ENCODE measurements around the gene TLX3. TPM values are rescaled to one million over a fixed set of nuclear protein-coding genes. Genes with fewer than 3 reads are reported as not detected.

Gene TLX3
- polyA plus RNA-seq, 1 donor (not counting 4 experiments of a cell fraction or from before 2014, with no cell fraction given), result not detected

DNA sequence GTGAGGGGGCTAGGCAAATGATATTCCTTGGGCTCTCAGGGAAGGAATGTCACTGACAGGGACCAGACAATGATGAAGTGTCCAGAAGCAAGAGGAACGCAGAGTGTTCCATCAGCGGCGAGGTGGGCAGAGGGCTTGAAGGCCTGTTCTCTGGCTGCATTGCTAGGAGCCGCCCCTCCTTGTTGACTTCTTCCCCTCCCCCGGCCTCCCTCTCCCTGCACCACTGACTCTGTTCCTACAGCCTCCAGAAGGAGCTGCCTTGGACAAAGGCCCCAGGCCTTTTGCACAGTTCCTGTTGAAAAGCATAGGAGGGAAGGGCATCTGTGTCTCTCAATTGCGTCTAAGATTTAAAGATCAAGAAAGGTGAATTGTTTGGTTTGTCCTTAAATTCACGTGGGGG, 12.4 kb downstream of the TLX3 start:
- dilution Hi-C loops (cut with MboI; ENCODE audit: extremely low pct_ligation_motif_present, low sequenced_read_pairs), result no loop called here

DNA sequence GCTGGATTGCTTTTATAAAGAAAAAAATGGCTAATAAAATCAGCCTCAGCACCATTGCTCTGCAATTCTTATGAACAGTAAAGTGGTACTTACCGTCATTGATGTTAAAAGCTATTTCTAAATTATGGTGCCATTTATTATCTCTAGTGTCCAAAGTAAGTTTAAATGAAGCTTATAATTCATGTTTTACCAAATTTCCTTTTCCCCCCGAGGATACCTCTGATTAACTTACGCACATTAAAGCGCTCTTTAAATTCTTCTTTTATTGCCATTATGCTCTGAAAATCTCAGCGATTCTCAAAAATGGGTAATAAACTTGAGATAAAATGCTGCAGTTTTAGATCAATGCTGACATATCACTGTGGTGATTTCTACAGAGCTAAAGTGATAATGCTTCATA, 13.5 kb downstream of the TLX3 start:
- no peak for TF ChIP-seq EZH2 (IDR thresholded peaks at IDR 0.05; ENCODE audit: low read length)
- TF ChIP-seq, protein P1, sequence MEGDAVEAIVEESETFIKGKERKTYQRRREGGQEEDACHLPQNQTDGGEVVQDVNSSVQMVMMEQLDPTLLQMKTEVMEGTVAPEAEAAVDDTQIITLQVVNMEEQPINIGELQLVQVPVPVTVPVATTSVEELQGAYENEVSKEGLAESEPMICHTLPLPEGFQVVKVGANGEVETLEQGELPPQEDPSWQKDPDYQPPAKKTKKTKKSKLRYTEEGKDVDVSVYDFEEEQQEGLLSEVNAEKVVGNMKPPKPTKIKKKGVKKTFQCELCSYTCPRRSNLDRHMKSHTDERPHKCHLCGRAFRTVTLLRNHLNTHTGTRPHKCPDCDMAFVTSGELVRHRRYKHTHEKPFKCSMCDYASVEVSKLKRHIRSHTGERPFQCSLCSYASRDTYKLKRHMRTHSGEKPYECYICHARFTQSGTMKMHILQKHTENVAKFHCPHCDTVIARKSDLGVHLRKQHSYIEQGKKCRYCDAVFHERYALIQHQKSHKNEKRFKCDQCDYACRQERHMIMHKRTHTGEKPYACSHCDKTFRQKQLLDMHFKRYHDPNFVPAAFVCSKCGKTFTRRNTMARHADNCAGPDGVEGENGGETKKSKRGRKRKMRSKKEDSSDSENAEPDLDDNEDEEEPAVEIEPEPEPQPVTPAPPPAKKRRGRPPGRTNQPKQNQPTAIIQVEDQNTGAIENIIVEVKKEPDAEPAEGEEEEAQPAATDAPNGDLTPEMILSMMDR (optimal IDR thresholded peaks at IDR 0.05 in 1 of 3, IDR thresholded peaks at IDR 0.05 in 1 of 3, conservative IDR thresholded peaks at IDR 0.05 in 1 of 3; ENCODE audit: extremely low read depth in 1 of 3, insufficient read depth in 2 of 3, low read length in 3 of 3), result no peak
- Histone ChIP-seq H3K36me3 (ENCODE audit: control insufficient read depth in 2 of 2, extremely low read depth in 1 of 2, insufficient read depth in 2 of 2, low read length in 2 of 2) (no peaks in the 10 kb centered on the region), H3K9ac (ENCODE audit: control insufficient read depth, extremely low read depth, insufficient read depth, low read length) (no peak overlapping the region), H3K79me2 (ENCODE audit: control insufficient read depth, insufficient read depth, low read length) (no peaks in the 10 kb centered on the region), H3K9me3 (ENCODE audit: control insufficient read depth, low read depth, low read length) (no peaks in the 10 kb centered on the region), H3K4me3 (ENCODE audit: control insufficient read depth in 2 of 3, extremely low read depth in 1 of 3, insufficient read depth in 2 of 3, low read depth in 1 of 3, low read length in 3 of 3) (no peak overlapping the region), H3K4me1 (ENCODE audit: control insufficient read depth, extremely low read depth, insufficient read depth, low read length) (no peaks in the 10 kb centered on the region), H3K27me3 (ENCODE audit: control insufficient read depth, extremely low read depth, insufficient read depth, low read length) (peaks cover 49% of the 10 kb centered on the region), H4K20me1 (ENCODE audit: control insufficient read depth, extremely low read depth, insufficient read depth, low read length) (no peaks in the 10 kb centered on the region), H2AFZ (ENCODE audit: control insufficient read depth, low read length) (no peak overlapping the region), H3K9me1 (ENCODE audit: control insufficient read depth, extremely low read depth, insufficient read depth, low read length) (no peaks in the 10 kb centered on the region), H3K27ac (ENCODE audit: control insufficient read depth, insufficient read depth, low read length) (no peak overlapping the region), H3K4me2 (ENCODE audit: control insufficient read depth, extremely low read depth, insufficient read depth, low read depth, low read length) (no peak overlapping the region)
- DNase-seq (ENCODE audit: low read depth, low spot score) (no peak), FAIRE-seq (no peak)
- dilution Hi-C loops (cut with MboI; ENCODE audit: extremely low pct_ligation_motif_present, low sequenced_read_pairs), result no loop called here

More for the DNA sequence above, 12.4 kb downstream of the TLX3 start:
- FAIRE-seq (no peak), DNase-seq (ENCODE audit: low read depth, low spot score) (no peak)
- Histone ChIP-seq H3K27ac (ENCODE audit: control insufficient read depth, insufficient read depth, low read length) (no peak overlapping the region), H4K20me1 (ENCODE audit: control insufficient read depth, extremely low read depth, insufficient read depth, low read length) (no peaks in the 10 kb centered on the region), H3K9me1 (ENCODE audit: control insufficient read depth, extremely low read depth, insufficient read depth, low read length) (no peaks in the 10 kb centered on the region), H3K9me3 (ENCODE audit: control insufficient read depth, low read depth, low read length) (no peaks in the 10 kb centered on the region), H3K9ac (ENCODE audit: control insufficient read depth, extremely low read depth, insufficient read depth, low read length) (no peak overlapping the region), H3K4me3 (ENCODE audit: control insufficient read depth in 2 of 3, extremely low read depth in 1 of 3, insufficient read depth in 2 of 3, low read depth in 1 of 3, low read length in 3 of 3) (no peak overlapping the region), H3K4me2 (ENCODE audit: control insufficient read depth, extremely low read depth, insufficient read depth, low read depth, low read length) (no peak overlapping the region), H3K27me3 (ENCODE audit: control insufficient read depth, extremely low read depth, insufficient read depth, low read length) (peaks cover 60% of the 10 kb centered on the region), H3K4me1 (ENCODE audit: control insufficient read depth, extremely low read depth, insufficient read depth, low read length) (no peaks in the 10 kb centered on the region), H3K36me3 (ENCODE audit: control insufficient read depth in 2 of 2, extremely low read depth in 1 of 2, insufficient read depth in 2 of 2, low read length in 2 of 2) (no peaks in the 10 kb centered on the region), H2AFZ (ENCODE audit: control insufficient read depth, low read length) (no peak overlapping the region), H3K79me2 (ENCODE audit: control insufficient read depth, insufficient read depth, low read length) (no peaks in the 10 kb centered on the region)
- no peak for TF ChIP-seq EZH2 (IDR thresholded peaks at IDR 0.05; ENCODE audit: low read length)
- TF ChIP-seq, protein P1 (optimal IDR thresholded peaks at IDR 0.05 in 1 of 3, IDR thresholded peaks at IDR 0.05 in 1 of 3, conservative IDR thresholded peaks at IDR 0.05 in 1 of 3; ENCODE audit: extremely low read depth in 1 of 3, insufficient read depth in 2 of 3, low read length in 3 of 3), result no peak

Data from keratinocyte (primary cell).